Vagina (tissue), 2 donors: ENCODE measurements around the gene BDKRB1. TPM values are rescaled to one million over a fixed set of nuclear protein-coding genes. Genes with fewer than 3 reads are reported as not detected.

ENCODE experiments used
- DNase-seq, 2 donors: peaks; one replicate each; pipeline ENCODE4 v3.0.0-alpha.2; 2017; ENCODE audit errors: extremely low spot score in 2 of 2
- H3K27ac ChIP-seq: fragments of 200-600 bp; sonication (generic); one replicate; pipeline ENCODE4 v1.5.1; 2019
- H3K27me3 ChIP-seq: fragments of 200-600 bp; sonication (generic); one replicate; pipeline ENCODE4 v1.5.1; 2019
- H3K36me3 ChIP-seq, 2 donors: fragments of 200-600 bp; sonication (generic); one replicate each; pipeline ENCODE4 v1.5.1; 2017 to 2019
- H3K4me1 ChIP-seq: fragments of 200-600 bp; sonication (generic); one replicate; pipeline ENCODE4 v1.5.1; 2019
- H3K4me3 ChIP-seq, 2 donors: fragments of 200-600 bp; sonication (generic); 1 replicate in 1 of 2; 2 replicates in 1 of 2; pipeline ENCODE4 v1.5.1; 2016 to 2019
- H3K9me3 ChIP-seq: fragments of 200-600 bp; sonication (generic); one replicate; pipeline ENCODE4 v1.5.1; 2019
- CTCF ChIP-seq, 3 experiments: fragments of 450-650 bp in 2 of 3; fragments of 200-600 bp in 1 of 3; sonication (generic) in 1 of 3; IDR thresholded peaks; one replicate each; pipeline ENCODE4 v1.5.1; 2017 to 2019; ENCODE audit warnings: antibody characterized with exemption in 3 of 3, mild to moderate bottlenecking in 2 of 3, moderate library complexity in 2 of 3
- POLR2A ChIP-seq, 2 donors: fragments of 450-650 bp; IDR thresholded peaks; one replicate each; pipeline ENCODE4 v1.6.1; 2017; ENCODE audit warnings: antibody characterized with exemption in 2 of 2, mild to moderate bottlenecking in 2 of 2, moderate library complexity in 2 of 2
- POLR2AphosphoS5 ChIP-seq, 2 donors: sonication (generic); formaldehyde crosslinking; IDR thresholded peaks; one replicate each; pipeline ENCODE4 v1.9.0; 2017; ENCODE audit warnings: antibody characterized with exemption in 2 of 2, mild to moderate bottlenecking in 2 of 2, low read depth in 1 of 2; ENCODE audit not compliant: insufficient read depth in 1 of 2
- intact Hi-C: fragments of 100-400 bp; cut with DNase I; formaldehyde crosslinking; loops from one replicate; pipeline ENCODE4 v1.15.1; 2023
- total RNA-seq: library from RNA; depleted of rRNA; stranded (reverse); fragments of >200 nt; gene quantifications from one replicate; pipeline ENCODE4 v1.2.3, GENCODE V29; 2016

The BDKRB1 gene
- total RNA-seq, 1 donor from 2014 or later: 2.5 TPM

- peak in 1 of 2 donors; percentile 88 for DNase-seq
- H3K27ac ChIP-seq: peak overlapping the region; percentile 72
These were observed 11.3 kb downstream of the BDKRB1 start for GRCh38 chr14:96267336-96267735.

GRCh38 chr14:96267916-96268315, 11.9 kb downstream of the BDKRB1 start:
- intact Hi-C loops: no loop called here
- peak in 1 of 2 donors; percentile 83 for DNase-seq
- no peak for TF ChIP-seq CTCF (IDR thresholded peaks at IDR 0.05)
- TF ChIP-seq POLR2A (IDR thresholded peaks at IDR 0.05): no peak
- no peak for TF ChIP-seq POLR2AphosphoS5 (IDR thresholded peaks at IDR 0.05; ENCODE audit: insufficient read depth in 1 of 2, low read depth in 1 of 2)

More at GRCh38 chr14:96267336-96267735, 11.3 kb downstream of the BDKRB1 start:
- peaks cover 58% of the 10 kb centered on the region for H3K4me1 ChIP-seq
- no peaks in the 10 kb centered on the region for H3K27me3 ChIP-seq
- TF ChIP-seq POLR2AphosphoS5 (IDR thresholded peaks at IDR 0.05; ENCODE audit: insufficient read depth in 1 of 2, low read depth in 1 of 2) (peak in 1 of 2 donors; percentile 27), POLR2A (IDR thresholded peaks at IDR 0.05) (no peak)
- H3K9me3 ChIP-seq: no peaks in the 10 kb centered on the region
- H3K36me3 ChIP-seq: no peaks in the 10 kb centered on the region
- intact Hi-C loops: no loop called here
- H3K4me3 ChIP-seq: no peak overlapping the region

GRCh38 chr14:96268431-96269358, 12.7 kb downstream of the BDKRB1 start:
- H3K27ac ChIP-seq: peak overlapping the region; percentile 72
- H3K4me3 ChIP-seq: no peak overlapping the region
- H3K27me3 ChIP-seq: no peaks in the 10 kb centered on the region
- DNase-seq: peak in 1 of 2 donors; percentile 97
- no peaks in the 10 kb centered on the region for H3K9me3 ChIP-seq
- peaks cover 48% of the 10 kb centered on the region for H3K4me1 ChIP-seq
- intact Hi-C loops: no loop called here
- no peak for TF ChIP-seq POLR2A (IDR thresholded peaks at IDR 0.05)
- TF ChIP-seq POLR2AphosphoS5 (IDR thresholded peaks at IDR 0.05; ENCODE audit: insufficient read depth in 1 of 2, low read depth in 1 of 2): peak; percentile 84
- no peaks in the 10 kb centered on the region for H3K36me3 ChIP-seq

More at GRCh38 chr14:96267916-96268315, 11.9 kb downstream of the BDKRB1 start:
- Histone ChIP-seq H3K27me3 (no peaks in the 10 kb centered on the region), H3K4me1 (peaks cover 56% of the 10 kb centered on the region), H3K36me3 (no peaks in the 10 kb centered on the region), H3K27ac (peak overlapping the region; percentile 72), H3K9me3 (no peaks in the 10 kb centered on the region), H3K4me3 (no peak overlapping the region)

- intact Hi-C loops: no loop called here
- H3K9me3 ChIP-seq: no peaks in the 10 kb centered on the region
- no peak for DNase-seq
- H3K27ac ChIP-seq: peak overlapping the region; percentile 72
- no peaks in the 10 kb centered on the region for H3K36me3 ChIP-seq
- TF ChIP-seq POLR2A (IDR thresholded peaks at IDR 0.05) (no peak), POLR2AphosphoS5 (IDR thresholded peaks at IDR 0.05; ENCODE audit: insufficient read depth in 1 of 2, low read depth in 1 of 2) (peak in 1 of 2 donors; percentile 67), CTCF (IDR thresholded peaks at IDR 0.05) (no peak)
- H3K4me3 ChIP-seq: no peak overlapping the region
- peaks cover 47% of the 10 kb centered on the region for H3K4me1 ChIP-seq
- no peaks in the 10 kb centered on the region for H3K27me3 ChIP-seq
These were observed 13.3 kb downstream of the BDKRB1 start for GRCh38 chr14:96269359-96269710.

- no peak for TF ChIP-seq POLR2AphosphoS5 (IDR thresholded peaks at IDR 0.05; ENCODE audit: insufficient read depth in 1 of 2, low read depth in 1 of 2)
- no peak overlapping the region for H3K4me3 ChIP-seq
- H3K36me3 ChIP-seq: no peaks in the 10 kb centered on the region
- no peaks in the 10 kb centered on the region for H3K9me3 ChIP-seq
- peak overlapping the region; percentile 72 for H3K27ac ChIP-seq
- peak in 1 of 2 donors; percentile 84 for DNase-seq
- H3K4me1 ChIP-seq: peaks cover 62% of the 10 kb centered on the region
- intact Hi-C loops: loop anchor here (10.0 kb wide), 1 partner anchor 266 kb away; no protein-coding TSS in a partner anchor
- H3K27me3 ChIP-seq: no peaks in the 10 kb centered on the region
These were observed 14.8 kb downstream of the BDKRB1 start for GRCh38 chr14:96270565-96271420.

- intact Hi-C loops: loop anchor here (10.0 kb wide), 1 partner anchor 267 kb away; no protein-coding TSS in a partner anchor
- no peaks in the 10 kb centered on the region for H3K27me3 ChIP-seq
- H3K27ac ChIP-seq: no peak overlapping the region
- TF ChIP-seq POLR2AphosphoS5 (IDR thresholded peaks at IDR 0.05; ENCODE audit: insufficient read depth in 1 of 2, low read depth in 1 of 2) (peak in 1 of 2 donors; percentile 39), POLR2A (IDR thresholded peaks at IDR 0.05) (no peak)
- H3K9me3 ChIP-seq: no peaks in the 10 kb centered on the region
- H3K4me1 ChIP-seq: peaks cover 62% of the 10 kb centered on the region
- no peaks in the 10 kb centered on the region for H3K36me3 ChIP-seq
- DNase-seq: peak in 1 of 2 donors; percentile 22
- no peak overlapping the region for H3K4me3 ChIP-seq
These were observed 15.4 kb downstream of the BDKRB1 start for GRCh38 chr14:96271421-96271762.
